Stimulated activated CD4-positive, alpha-beta T cell treated with anti-CD3 and anti-CD28 coated beads, Interleukin-15, amount 100 ng/mL, for 24 hours (primary cell): Measurements from ENCODE around the gene UBL7.
"Not testable (repeated sequence)": the region's sequence is repeated elsewhere in the genome, so short reads cannot be mapped to it uniquely, and the experiment has no call there.

ENCODE experiments used
- DNase-seq: peaks from one replicate; pipeline ENCODE4 v3.0.0-alpha.2; 2020

UBL7 gene

DNA sequence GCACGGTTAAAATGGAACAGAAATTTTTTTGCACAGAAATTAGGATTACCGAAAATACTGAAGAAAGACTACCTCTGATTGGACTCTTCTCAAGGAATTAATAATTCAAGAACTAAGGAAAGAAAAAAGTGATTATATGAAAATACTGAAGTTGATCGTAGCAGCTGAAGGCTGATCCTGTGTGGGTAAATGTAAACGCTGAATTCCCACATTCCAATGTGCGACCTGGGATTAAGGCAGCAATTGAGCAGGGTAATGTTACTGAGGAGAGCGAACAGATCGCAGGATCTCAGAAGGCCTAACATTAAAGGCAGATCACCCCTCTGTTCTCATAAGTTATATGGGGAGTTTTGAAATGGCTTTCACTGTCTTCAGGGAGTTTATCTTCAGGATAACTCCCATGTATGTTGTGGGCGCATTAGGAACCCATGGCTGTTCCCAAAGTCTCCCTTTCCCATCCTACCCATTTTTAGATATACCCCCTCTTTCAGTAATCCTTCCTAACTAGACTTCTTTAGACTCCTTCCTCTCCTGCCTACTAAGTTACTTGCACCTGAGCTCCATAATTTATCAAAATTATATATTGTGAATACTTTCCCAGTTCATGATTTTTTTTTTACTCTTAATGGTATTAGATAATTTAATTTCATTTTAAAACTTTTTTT is 1.0 kb upstream of the UBL7 start:
- DNase-seq: no peak

- DNase-seq: no peak
Measured at GRCh38 chr15:74460298-74460697, 662 bp downstream of the UBL7 start.

DNA sequence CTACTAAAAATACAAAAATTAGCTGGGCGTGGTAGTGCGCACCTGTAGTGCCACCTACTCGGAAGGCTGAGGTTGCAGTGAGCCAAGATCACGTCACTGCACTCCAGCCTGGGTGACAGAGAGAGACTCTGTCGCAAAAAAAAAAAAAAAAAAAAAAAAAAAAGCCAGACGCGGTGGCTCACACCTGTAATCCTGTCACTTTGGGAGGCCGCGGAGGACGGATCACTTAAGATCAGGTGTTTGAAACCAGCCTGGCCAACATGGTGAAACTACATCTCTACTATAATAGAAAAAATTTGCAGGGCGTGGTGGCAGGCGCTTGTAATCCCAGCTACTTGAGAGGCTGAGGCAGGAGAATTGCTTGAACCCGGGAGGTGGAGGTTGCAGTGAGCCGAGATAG is 1.2 kb downstream of the UBL7 start:
- DNase-seq: not testable (repeated sequence)

- no peak for DNase-seq
Measured at GRCh38 chr15:74458473-74458872, 2.5 kb downstream of the UBL7 start.

- not testable (repeated sequence) for DNase-seq
Measured at GRCh38 chr15:74457036-74457435, 3.9 kb downstream of the UBL7 start.

DNA sequence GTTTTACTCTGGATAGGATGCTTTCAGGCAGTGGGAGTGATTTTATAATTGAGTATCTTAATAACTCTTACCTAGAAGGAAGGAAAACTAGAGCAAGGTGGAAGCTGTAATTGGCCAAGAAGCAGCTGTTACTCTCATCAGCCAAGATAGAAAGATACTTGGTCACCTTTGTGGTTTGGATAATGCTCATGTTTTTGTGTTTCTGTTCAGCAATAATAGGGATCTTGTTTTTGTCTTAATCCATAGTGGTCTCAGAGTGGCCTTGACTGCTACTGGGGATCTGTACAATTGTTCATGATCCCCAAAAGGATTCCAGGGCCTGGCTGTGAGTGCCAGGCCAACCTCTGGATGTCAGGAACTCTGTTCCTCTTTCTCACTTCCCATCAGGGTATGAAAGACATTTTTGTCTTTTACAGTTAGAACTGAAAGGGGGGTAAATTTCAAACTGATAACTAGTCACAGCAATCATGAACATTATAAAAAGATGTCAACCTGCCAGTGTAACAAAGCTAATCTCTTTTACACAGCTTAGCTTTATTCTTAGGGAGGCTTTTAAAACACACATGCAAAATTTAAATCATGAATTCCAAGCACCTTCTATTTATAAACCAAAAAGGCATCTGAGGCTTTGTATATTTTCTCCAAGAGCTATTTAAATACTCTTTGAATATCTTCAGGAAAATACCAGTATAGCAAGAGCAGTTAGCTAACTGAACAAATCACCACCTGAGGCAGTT is 6.0 kb downstream of the UBL7 start:
- no peak for DNase-seq

- DNase-seq: no peak
Measured at GRCh38 chr15:74453925-74454763, 6.8 kb downstream of the UBL7 start.

GRCh38 chr15:74451861-74452835 is 8.8 kb downstream of the UBL7 start:
- no peak for DNase-seq

DNA sequence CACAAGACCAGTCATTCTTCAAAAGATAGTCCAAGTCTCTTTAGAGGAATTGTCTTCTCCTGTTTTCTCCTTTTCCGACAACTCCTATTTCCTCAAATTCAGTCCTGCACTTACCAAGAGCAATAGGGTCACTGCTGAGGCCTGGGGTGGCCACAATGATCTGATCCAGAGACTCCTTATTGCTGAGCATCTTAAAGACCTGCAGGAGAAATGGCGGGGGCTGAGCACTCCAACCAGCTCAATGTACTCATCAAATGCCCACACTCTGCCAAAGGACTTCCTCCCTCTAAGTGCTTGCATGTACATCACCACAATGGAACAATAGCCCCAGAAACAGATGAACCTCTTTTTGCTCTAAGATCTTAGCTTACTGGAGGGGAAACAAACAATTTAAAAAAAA is 9.6 kb downstream of the UBL7 start:
- DNase-seq: no peak

DNA sequence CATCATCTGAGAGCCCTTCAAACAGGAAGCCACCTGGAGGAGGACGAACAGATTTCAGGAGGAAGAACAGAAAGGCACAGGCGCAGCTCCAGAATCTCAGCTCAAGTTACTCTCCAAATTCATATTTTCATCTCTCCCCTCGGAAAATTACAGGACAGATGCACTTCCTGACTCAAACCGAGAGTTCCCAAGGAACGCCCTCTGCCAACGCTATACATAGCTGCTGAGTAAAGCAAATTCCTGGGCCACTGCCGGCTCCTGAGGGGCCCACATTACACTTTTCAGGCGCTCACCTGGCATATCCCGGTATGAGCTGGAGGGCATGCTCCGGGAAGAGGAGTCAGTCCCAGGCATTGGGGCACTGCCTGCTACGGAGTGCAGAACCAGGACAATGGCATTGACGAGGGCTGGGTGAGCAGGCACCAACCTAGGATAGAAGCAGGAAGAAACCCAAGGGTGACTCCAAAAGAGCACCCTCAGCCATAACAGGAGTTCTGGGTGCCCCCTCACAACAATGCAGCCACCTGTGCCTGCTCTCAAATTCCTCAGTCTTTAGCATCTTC is 11.2 kb downstream of the UBL7 start:
- DNase-seq: no peak

GRCh38 chr15:74449095-74449494 is 11.9 kb downstream of the UBL7 start:
- no peak for DNase-seq

- no peak for DNase-seq
Measured at GRCh38 chr15:74445816-74446763, 14.9 kb downstream of the UBL7 start.

GRCh38 chr15:74444106-74445062 is 16.6 kb downstream of the UBL7 start:
- DNase-seq: no peak

GRCh38 chr15:74443100-74443909 is 17.7 kb downstream of the UBL7 start:
- DNase-seq: no peak

- no peak for DNase-seq
Measured at GRCh38 chr15:74442604-74443003, 18.4 kb downstream of the UBL7 start.

GRCh38 chr15:74442063-74442462 is 18.9 kb downstream of the UBL7 start:
- DNase-seq: no peak

GRCh38 chr15:74441248-74441941 is 19.6 kb downstream of the UBL7 start:
- DNase-seq: no peak

- peak; percentile 85 for DNase-seq
Measured at GRCh38 chr15:74438721-74439316, 22.1 kb downstream of the UBL7 start.
